Spinal cord (tissue), 4 donors: ENCODE data around the gene ATP6V1A. TPM values are rescaled to one million over a fixed set of nuclear protein-coding genes. Genes with fewer than 3 reads are reported as not detected.

Experiments used
- polyA plus RNA-seq, 2 donors: library from polyadenylated mRNA; unstranded; fragments of 120-200 nt; gene quantifications; one replicate each; pipeline ENCODE4 v1.2.1, GENCODE V29; 2013; ENCODE audit not compliant: insufficient read length in 2 of 2
- total RNA-seq, 2 donors: library from RNA; depleted of rRNA in 1 of 2; stranded (reverse); fragments of 120-200 nt in 1 of 2; fragments of >200 nt in 1 of 2; gene quantifications; one replicate each; pipeline versions ENCODE4 v1.2.3 to v1.2.4, GENCODE V29; 2013 to 2014

ATP6V1A gene
- total and polyA plus RNA-seq, 4 donors = 87.1 to 279 (median 119) TPM

Other genes with a start within 250 kb of the ATP6V1A start
- 10 to 100 TPM; 21.0 to 32.2 TPM for gene SPICE1, start 231.9 kb upstream of the ATP6V1A start, total RNA-seq
- gene SPICE1, start 231.9 kb upstream of the ATP6V1A start, polyA plus RNA-seq = 10 to 100 TPM; 12.7 to 16.3 TPM
- 10 to 100 TPM; 45.2 to 49.6 TPM for gene SIDT1, start 214.5 kb upstream of the ATP6V1A start, total RNA-seq
- 10 to 100 TPM; 18.2 to 34.6 TPM for gene SIDT1, start 214.5 kb upstream of the ATP6V1A start, polyA plus RNA-seq
- 10 to 100 TPM; 16.3 to 26.3 TPM for gene USF3, start 50.4 kb upstream of the ATP6V1A start, total RNA-seq
- gene USF3, start 50.4 kb upstream of the ATP6V1A start, polyA plus RNA-seq = 10 to 100 TPM; 13.5 to 14.1 TPM
- gene NAA50, start 786 bp upstream of the ATP6V1A start, total RNA-seq = 10 to 100 TPM; 74.9 to 85.1 TPM
- gene NAA50, start 786 bp upstream of the ATP6V1A start, polyA plus RNA-seq = 10 to 100 TPM; 74.2 to 99.0 TPM
- gene GRAMD1C, start 91.8 kb downstream of the ATP6V1A start, total RNA-seq = 10 to 100 TPM; 10.5 to 17.7 TPM
- gene GRAMD1C, start 91.8 kb downstream of the ATP6V1A start, polyA plus RNA-seq = 10 to 100 TPM; 13.1 to 21.3 TPM
- 10 to 100 TPM in 1 of 2 donors, 1 to 10 TPM in 1; 7.8 to 10.6 TPM for gene ZDHHC23, start 201.0 kb downstream of the ATP6V1A start, total RNA-seq
- 1 to 10 TPM; 6.2 to 6.8 TPM for gene ZDHHC23, start 201.0 kb downstream of the ATP6V1A start, polyA plus RNA-seq